Activated CD8-positive, alpha-beta T cell treated with anti-CD3 and anti-CD28 coated beads, Interleukin-2, amount 10 ng/mL, durations not matched to agents 7 days and 5 days (primary cell): Measurements from ENCODE around the gene IL9. TPM values are rescaled to one million over a fixed set of nuclear protein-coding genes. Genes with fewer than 3 reads are reported as not detected.

Experiments
- ATAC-seq: fragments of 150-1000 bp; cut with Tn5 transposase; one replicate; pipeline ENCODE4 v1.10.0; 2021; ENCODE audit warnings: moderate library complexity
- CTCF ChIA-PET: fragments of 350-600 bp; sonication (Branson Sonifier 250); formaldehyde crosslinking; loops from one replicate; lab custom pipeline; 2021; ENCODE audit warnings: antibody characterized with exemption; lab: Charles Lee
- POLR2A ChIA-PET: fragments of 350-600 bp; sonication (Branson Sonifier 250); formaldehyde crosslinking; loops from one replicate; lab custom pipeline; 2021; ENCODE audit warnings: antibody characterized with exemption; lab: Charles Lee
- DNase-seq: peaks from one replicate; pipeline ENCODE4 v3.0.0-alpha.2; 2020
- H3K27ac Mint-ChIP-seq: one replicate; pipeline ENCODE4 v1.8.0; 2021; ENCODE audit warnings: mild to moderate bottlenecking, mixed read lengths
- H3K27me3 Mint-ChIP-seq: one replicate; pipeline ENCODE4 v1.8.0; 2021; ENCODE audit warnings: low read depth, mixed read lengths
- H3K36me3 Mint-ChIP-seq: one replicate; pipeline ENCODE4 v1.8.0; 2021; ENCODE audit warnings: low read depth, mixed read lengths
- H3K4me1 Mint-ChIP-seq: one replicate; pipeline ENCODE4 v1.8.0; 2021; ENCODE audit warnings: low read depth, mixed read lengths
- H3K4me3 Mint-ChIP-seq: one replicate; pipeline ENCODE4 v1.8.0; 2021; ENCODE audit warnings: mild to moderate bottlenecking, mixed read lengths
- H3K9me3 Mint-ChIP-seq: one replicate; pipeline ENCODE4 v1.8.0; 2022; ENCODE audit warnings: mixed read lengths; ENCODE audit not compliant: insufficient read depth
- total RNA-seq, 2 experiments: library from RNA; stranded (reverse); gene quantifications; one replicate each; pipeline ENCODE4 v1.2.3, GENCODE V29; 2021

IL9 gene
- total RNA-seq = not detected

- ChIA-PET CTCF (no interaction called here), POLR2A (no interaction called here)
- Mint-ChIP-seq H3K9me3 (no peaks in the 10 kb centered on the region), H3K4me3 (no peak within 1 kb of the TSS), H3K4me1 (peaks cover 5% of the 10 kb centered on the region), H3K27ac (no peak within 1 kb of the TSS), H3K27me3 (peaks cover 44% of the 10 kb centered on the region), H3K36me3 (no peaks in the 10 kb centered on the region)
- no peak for DNase-seq
- ATAC-seq = no peak
Observed at GRCh38 chr5:135895474-135896006, at the start of gene IL9. Gene IL9 (minus strand): TSS chr5:135895841. CDS start chr5:135895816, 25 bp downstream.

- H3K9me3 Mint-ChIP-seq = no peaks in the 10 kb centered on the region
- DNase-seq (peak; percentile 56), ATAC-seq (no peak)
- no peaks in the 10 kb centered on the region for H3K36me3 Mint-ChIP-seq
- no peak overlapping the region for H3K4me3 Mint-ChIP-seq
- H3K27me3 Mint-ChIP-seq = peaks cover 13% of the 10 kb centered on the region
- no peak overlapping the region for H3K27ac Mint-ChIP-seq
- POLR2A ChIA-PET = no interaction called here
- H3K4me1 Mint-ChIP-seq = no peaks in the 10 kb centered on the region
- CTCF ChIA-PET = interaction anchor here (0.6 kb wide), 1 partner anchor 136 kb away, joined by 3 read pairs; no protein-coding TSS in a partner anchor
Observed at GRCh38 chr5:135944967-135945560, 49.4 kb upstream of the IL9 start.

GRCh38 chr5:135944564-135944963 is 48.9 kb upstream of the IL9 start:
- H3K36me3 Mint-ChIP-seq = no peaks in the 10 kb centered on the region
- no peak for DNase-seq
- H3K4me3 Mint-ChIP-seq = no peak overlapping the region
- ATAC-seq = no peak
- no peaks in the 10 kb centered on the region for H3K4me1 Mint-ChIP-seq
- ChIA-PET POLR2A (no interaction called here), CTCF (no interaction called here)
- no peak overlapping the region for H3K27ac Mint-ChIP-seq
- H3K9me3 Mint-ChIP-seq = no peaks in the 10 kb centered on the region
- peaks cover 13% of the 10 kb centered on the region for H3K27me3 Mint-ChIP-seq

- Mint-ChIP-seq H3K36me3 (no peaks in the 10 kb centered on the region), H3K4me3 (no peak overlapping the region), H3K27ac (no peak overlapping the region), H3K9me3 (no peaks in the 10 kb centered on the region), H3K27me3 (peaks cover 13% of the 10 kb centered on the region), H3K4me1 (no peaks in the 10 kb centered on the region)
- POLR2A ChIA-PET = no interaction called here
- ATAC-seq (no peak), DNase-seq (no peak)
- CTCF ChIA-PET = no interaction called here
Observed at GRCh38 chr5:135942202-135942771, 46.6 kb upstream of the IL9 start.

- Mint-ChIP-seq H3K27me3 (peaks cover 13% of the 10 kb centered on the region), H3K9me3 (no peaks in the 10 kb centered on the region), H3K27ac (no peak overlapping the region), H3K4me3 (no peak overlapping the region), H3K4me1 (no peaks in the 10 kb centered on the region), H3K36me3 (no peaks in the 10 kb centered on the region)
- ChIA-PET POLR2A (no interaction called here), CTCF (no interaction called here)
- no peak for DNase-seq
- ATAC-seq = no peak
Observed at GRCh38 chr5:135941711-135942110, 46.1 kb upstream of the IL9 start.

GRCh38 chr5:135937245-135937911 is 41.7 kb upstream of the IL9 start:
- no peaks in the 10 kb centered on the region for H3K36me3 Mint-ChIP-seq
- no peak overlapping the region for H3K27ac Mint-ChIP-seq
- CTCF ChIA-PET = interaction anchor here (0.7 to 1.0 kb wide), 2 partner anchors 126 to 988 kb away, joined by 3 read pairs; no protein-coding TSS in a partner anchor
- H3K4me1 Mint-ChIP-seq = no peaks in the 10 kb centered on the region
- POLR2A ChIA-PET = no interaction called here
- no peak for ATAC-seq
- no peaks in the 10 kb centered on the region for H3K9me3 Mint-ChIP-seq
- peaks cover 20% of the 10 kb centered on the region for H3K27me3 Mint-ChIP-seq
- DNase-seq = no peak
- no peak overlapping the region for H3K4me3 Mint-ChIP-seq

GRCh38 chr5:135934939-135935338 is 39.3 kb upstream of the IL9 start:
- POLR2A ChIA-PET = no interaction called here
- CTCF ChIA-PET = no interaction called here
- DNase-seq (no peak), ATAC-seq (no peak)
- no peaks in the 10 kb centered on the region for H3K4me1 Mint-ChIP-seq
- no peak overlapping the region for H3K27ac Mint-ChIP-seq
- no peak overlapping the region for H3K4me3 Mint-ChIP-seq
- no peaks in the 10 kb centered on the region for H3K9me3 Mint-ChIP-seq
- H3K36me3 Mint-ChIP-seq = no peaks in the 10 kb centered on the region
- H3K27me3 Mint-ChIP-seq = peaks cover 26% of the 10 kb centered on the region

GRCh38 chr5:135930949-135931295 is 35.3 kb upstream of the IL9 start:
- Mint-ChIP-seq H3K9me3 (no peaks in the 10 kb centered on the region), H3K4me3 (no peak overlapping the region), H3K27ac (no peak overlapping the region), H3K27me3 (peaks cover 47% of the 10 kb centered on the region), H3K4me1 (no peaks in the 10 kb centered on the region), H3K36me3 (no peaks in the 10 kb centered on the region)
- DNase-seq = no peak
- no peak for ATAC-seq
- ChIA-PET CTCF (no interaction called here), POLR2A (no interaction called here)

- no peaks in the 10 kb centered on the region for H3K4me1 Mint-ChIP-seq
- ChIA-PET POLR2A (no interaction called here), CTCF (no interaction called here)
- H3K27ac Mint-ChIP-seq = no peak overlapping the region
- peaks cover 44% of the 10 kb centered on the region for H3K27me3 Mint-ChIP-seq
- ATAC-seq (no peak), DNase-seq (no peak)
- H3K9me3 Mint-ChIP-seq = no peaks in the 10 kb centered on the region
- no peak overlapping the region for H3K4me3 Mint-ChIP-seq
- no peaks in the 10 kb centered on the region for H3K36me3 Mint-ChIP-seq
Observed at GRCh38 chr5:135930029-135930948, 34.6 kb upstream of the IL9 start.

GRCh38 chr5:135921388-135921787 is 25.7 kb upstream of the IL9 start:
- no peaks in the 10 kb centered on the region for H3K9me3 Mint-ChIP-seq
- POLR2A ChIA-PET = no interaction called here
- DNase-seq = no peak
- H3K36me3 Mint-ChIP-seq = no peaks in the 10 kb centered on the region
- ATAC-seq = no peak
- peaks cover 5% of the 10 kb centered on the region for H3K4me1 Mint-ChIP-seq
- no peak overlapping the region for H3K27ac Mint-ChIP-seq
- no peak overlapping the region for H3K4me3 Mint-ChIP-seq
- peaks cover 41% of the 10 kb centered on the region for H3K27me3 Mint-ChIP-seq
- CTCF ChIA-PET = no interaction called here

GRCh38 chr5:135920199-135920598 is 24.6 kb upstream of the IL9 start:
- Mint-ChIP-seq H3K36me3 (no peaks in the 10 kb centered on the region), H3K9me3 (no peaks in the 10 kb centered on the region), H3K27ac (no peak overlapping the region), H3K4me3 (no peak overlapping the region), H3K4me1 (peaks cover 7% of the 10 kb centered on the region), H3K27me3 (peaks cover 38% of the 10 kb centered on the region)
- CTCF ChIA-PET = no interaction called here
- ATAC-seq (no peak), DNase-seq (no peak)
- POLR2A ChIA-PET = no interaction called here
